Activated T-helper 1 cell treated with anti-CD3 and anti-CD28 coated beads, Interleukin-2, amount 50 U/mL, for 16 hours (primary cell): ENCODE measurements around the gene PDE6B.
A peak's percentile ranks its signal among the peaks of the same experiment; 100 is the strongest.
"Not testable (repeated sequence)": the region's sequence is repeated elsewhere in the genome, so short reads cannot be mapped to it uniquely, and the experiment has no call there.

Experiments used
- DNase-seq, 2 donors: peaks; one replicate each; pipeline ENCODE4 v3.0.0-alpha.2; 2020; ENCODE audit warnings: low read depth in 1 of 2, low spot score in 1 of 2

PDE6B gene

DNA sequence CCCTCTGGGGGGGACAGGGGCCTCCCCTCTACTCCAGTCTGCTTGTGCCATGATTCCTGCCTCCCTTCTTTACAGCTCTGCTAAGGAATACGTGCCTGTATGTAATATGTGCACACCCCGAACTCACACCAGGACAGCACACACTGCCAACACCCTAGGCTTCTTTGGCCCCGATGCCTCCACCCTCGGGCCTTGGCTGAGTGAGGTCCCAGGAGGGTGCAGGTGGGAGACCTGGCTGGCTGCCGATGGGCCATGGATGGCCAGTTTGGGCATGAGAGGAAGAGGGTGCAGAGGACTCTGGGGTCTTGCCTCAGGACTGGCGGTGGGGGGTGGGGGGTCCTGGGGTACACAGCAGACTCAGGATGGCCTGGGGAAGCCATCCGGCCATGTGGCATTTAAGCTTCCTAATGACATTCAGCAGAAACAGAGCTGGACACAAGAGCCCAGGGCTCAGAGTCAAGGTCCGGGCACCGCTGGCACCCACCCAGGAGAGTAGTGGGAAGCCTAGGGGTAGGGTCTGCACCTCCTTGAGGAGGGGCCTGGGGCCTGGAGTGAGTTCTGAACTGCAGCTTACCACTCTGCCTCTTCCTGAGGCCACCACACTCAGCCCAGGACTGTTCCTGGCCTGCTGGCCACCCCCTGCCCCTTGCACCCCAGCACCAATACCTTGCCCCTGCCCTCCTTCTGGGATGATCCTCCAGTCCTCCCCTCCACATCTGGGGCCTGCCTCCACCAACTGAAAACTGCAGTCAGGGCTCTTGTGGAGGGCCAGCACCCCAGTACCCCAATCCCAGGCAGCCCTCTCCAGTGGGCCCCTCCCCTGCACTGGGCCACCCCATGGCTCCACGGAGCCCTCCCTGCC, 78.2 kb downstream of the PDE6B start:
- no peak for DNase-seq

DNA sequence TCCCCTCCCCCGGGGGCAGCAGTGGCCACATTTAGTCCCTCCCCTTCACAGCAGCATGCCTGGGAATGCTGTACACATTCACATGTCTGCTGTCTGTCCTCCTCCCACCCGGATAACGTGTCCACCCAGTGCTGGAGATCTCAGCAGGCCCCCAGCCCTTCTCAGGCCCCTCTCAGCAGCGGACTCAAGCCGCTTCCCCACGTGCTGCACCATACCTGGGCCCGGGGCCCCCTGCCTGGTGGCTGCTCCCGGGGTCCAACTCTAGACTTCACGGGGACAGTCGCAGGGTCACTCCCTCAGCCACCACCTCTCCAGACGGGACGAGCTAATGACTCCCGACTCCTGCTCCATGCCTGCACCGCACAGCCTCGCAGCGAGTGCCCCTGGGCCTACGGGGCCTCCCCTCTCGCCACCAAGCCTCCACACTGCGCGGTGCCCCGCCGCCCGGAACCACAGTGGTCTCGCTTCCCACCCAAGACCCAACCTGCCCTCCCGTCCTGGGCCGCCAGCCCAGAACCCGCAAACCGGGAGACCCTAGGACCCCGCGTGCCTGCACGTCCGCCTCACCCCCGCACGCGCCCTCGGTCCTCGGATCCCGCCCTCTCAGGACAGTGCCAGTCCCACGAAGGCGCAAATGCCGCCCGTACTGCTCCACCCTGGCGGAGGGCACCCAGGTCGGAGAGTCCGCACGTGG, 79.0 kb downstream of the PDE6B start:
- DNase-seq, result no peak

DNA sequence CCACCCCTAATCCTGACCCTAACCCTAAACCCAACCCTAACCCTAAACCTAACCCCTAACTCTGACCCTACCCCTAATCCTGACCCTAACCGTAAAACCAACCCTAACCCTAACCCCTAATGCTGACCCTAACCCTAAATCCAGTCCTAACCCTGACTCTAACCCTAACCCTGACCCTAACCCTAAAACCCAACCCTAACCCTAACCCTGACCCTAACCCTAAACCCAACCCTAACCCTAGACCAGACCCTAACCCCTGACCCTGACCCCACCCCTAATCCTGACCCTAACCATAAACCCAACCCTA, 79.6 kb downstream of the PDE6B start:
- DNase-seq, result no peak

DNA sequence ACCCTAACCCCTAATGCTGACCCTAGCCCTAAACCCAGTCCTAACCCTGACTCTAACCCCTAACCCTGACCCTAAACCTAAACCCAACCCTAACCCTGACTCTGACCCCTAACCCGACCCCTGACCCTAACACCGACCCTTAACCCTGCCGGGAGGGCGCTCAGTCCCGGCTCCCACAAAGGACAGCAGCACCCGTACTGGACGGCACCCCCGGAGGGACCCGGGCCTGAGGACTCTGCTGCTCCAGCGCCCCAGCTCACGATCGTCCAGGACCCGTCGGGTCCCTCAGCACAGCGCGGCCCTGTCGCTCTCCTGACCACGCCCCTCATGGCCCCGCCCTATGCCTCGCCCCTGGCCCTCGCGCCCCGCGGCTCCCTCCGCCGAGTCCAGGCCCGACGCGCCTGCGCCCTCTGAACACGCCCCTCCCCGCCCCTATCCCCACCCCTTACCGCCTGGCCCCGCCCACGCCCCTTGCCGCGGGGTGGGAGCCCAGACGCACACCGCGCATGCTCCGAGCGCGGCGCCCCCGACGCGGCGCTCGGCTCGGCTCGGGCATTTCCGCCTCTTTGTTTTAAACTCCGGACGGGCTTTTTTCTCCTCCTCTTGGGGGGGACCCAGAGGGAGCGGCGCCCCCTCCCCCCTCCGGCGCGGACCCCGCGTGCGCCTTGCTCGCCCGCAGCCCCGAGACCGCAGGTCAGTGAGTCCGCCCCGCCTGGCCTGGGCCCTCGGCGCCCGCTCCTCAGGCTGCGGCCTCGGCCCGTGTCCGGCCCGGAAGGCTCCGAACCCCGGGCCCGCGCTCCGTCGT, 80.1 kb downstream of the PDE6B start, which contains the start of gene PCGF3:
Gene PCGF3 (plus strand): TSS at position 555 of the 805 bp plus-strand sequence. CDS start 27,849 bp downstream, outside the sequence.
- DNase-seq, result peak; percentile 90 to 97

DNA sequence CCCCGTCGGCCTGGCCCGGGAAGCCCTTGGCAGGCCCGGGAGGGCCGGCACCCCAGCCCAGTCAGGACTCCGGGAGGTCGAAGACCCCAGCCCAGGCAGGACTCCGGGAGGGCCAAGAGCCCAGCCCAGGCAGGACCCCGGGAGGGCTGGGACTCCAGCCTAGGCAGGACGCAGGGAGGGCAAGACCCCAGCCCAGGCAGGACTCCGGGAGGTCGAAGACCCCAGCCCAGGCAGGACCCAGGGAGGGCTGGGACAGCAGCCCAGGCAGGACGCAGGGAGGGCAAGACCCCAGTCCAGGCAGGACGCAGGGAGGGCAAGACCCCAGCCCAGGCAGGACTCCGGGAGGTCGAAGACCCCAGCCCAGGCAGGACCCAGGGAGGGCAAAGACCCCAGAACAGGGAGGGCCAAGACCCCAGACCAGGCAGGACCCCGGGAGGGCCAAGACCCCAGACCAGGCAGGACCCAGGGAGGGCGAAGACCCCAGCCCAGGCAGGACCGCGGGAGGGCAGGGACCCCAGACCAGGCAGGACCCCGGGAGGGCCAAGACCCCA, 80.8 kb downstream of the PDE6B start:
- DNase-seq, result not testable (repeated sequence)

DNA sequence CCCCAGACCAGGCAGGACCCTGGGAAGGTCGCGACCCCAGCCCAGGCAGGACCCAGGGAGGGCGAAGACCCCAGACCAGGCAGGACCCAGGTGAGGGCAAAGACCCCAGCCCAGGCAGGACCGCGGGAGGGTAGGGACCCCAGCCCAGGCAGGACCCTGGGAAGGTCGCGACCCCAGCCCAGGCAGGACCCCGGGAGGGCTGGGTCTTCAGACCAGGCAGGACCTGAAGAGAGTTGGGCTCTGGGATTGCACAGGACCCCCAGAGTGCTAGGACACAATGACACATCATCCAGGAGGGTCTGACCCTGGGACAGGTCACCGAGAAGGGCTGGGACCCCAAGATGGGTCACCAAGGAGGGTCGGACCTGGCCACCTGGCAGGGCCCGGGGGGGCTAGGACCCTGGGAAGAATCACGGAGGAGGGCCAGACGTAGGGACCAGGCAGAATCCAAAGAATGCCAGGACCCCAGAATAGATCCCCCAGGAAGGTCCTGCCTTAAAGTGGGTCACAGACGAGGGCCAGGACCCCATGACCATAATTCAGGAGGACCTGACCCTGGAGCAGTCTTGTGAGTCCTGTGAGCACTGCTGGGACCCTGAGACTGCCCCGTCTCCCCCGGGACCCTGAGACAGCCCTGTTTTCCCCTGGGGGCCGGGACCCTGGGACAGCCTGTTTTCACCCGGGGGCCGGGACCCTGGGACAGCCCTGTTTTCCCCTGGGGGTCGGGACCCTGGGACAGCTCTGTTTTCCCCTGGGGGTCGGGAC, 81.6 kb downstream of the PDE6B start:
- DNase-seq, result no peak

DNA sequence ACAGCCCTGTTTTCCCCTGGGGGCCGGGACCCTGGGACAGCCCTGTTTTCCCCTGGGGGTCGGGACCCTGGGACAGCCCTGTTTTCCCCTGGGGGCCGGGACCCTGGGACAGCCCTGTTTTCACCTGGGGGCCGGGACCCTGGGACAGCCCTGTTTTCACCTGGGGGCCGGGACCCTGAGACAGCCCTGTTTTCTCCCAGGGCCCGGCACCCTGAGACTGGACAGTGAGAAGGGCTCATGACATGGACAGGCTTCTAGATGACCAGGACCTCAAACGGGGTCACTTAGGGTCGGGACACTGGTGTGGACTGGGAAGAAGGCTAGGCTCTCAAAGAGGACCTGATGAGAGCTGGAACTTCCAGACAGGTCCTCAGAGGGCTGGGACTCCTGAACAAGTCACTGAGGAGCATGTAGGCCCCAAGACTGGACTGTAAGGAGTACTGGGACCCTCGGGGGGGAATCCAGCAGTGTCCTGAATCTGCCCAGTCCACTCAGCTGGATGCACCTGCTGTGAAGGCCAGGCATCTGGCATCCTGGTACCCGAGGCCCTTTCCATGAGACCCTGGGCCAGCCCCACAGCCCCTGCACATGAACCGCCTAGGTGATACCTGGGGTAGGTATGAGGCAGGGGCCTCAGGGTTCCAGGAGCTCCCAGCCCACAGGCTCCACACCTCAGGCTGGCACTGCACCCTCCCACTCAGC, 82.7 kb downstream of the PDE6B start:
- no peak for DNase-seq

DNA sequence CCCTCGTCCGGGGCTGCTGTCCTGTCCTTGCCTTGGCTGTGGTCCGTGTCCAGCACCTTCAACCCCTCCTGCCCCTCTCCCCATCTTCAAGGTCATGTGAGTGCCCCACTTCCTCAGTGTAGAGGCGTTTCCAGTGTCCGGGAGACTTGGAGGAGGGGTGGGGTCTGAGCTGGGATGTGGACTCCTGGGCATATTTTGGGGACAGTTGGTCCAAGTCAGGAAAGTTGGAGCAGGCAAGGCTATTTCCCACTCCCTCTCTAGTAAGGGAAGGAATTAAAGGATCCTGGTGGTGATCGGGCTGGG, 83.2 kb downstream of the PDE6B start:
- no peak for DNase-seq

DNA sequence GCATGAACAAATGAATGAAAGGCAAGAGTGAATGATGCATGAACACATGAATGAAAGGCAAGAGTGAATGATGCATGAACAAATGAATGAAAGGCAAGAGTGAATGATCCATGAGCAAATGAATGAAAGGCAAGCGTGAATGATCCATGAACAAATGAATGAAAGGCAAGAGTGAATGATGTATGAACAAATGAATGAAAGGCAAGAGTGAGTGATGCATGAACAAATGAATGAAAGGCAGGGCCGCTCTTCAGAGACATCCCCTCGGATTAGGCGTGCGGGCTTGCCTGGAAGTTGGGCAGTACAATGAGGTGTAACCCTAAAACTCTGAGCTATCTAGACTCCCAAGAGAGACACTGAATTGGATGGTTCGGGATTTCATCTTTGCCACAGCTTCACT, 84.0 kb downstream of the PDE6B start:
- DNase-seq, result no peak

DNA sequence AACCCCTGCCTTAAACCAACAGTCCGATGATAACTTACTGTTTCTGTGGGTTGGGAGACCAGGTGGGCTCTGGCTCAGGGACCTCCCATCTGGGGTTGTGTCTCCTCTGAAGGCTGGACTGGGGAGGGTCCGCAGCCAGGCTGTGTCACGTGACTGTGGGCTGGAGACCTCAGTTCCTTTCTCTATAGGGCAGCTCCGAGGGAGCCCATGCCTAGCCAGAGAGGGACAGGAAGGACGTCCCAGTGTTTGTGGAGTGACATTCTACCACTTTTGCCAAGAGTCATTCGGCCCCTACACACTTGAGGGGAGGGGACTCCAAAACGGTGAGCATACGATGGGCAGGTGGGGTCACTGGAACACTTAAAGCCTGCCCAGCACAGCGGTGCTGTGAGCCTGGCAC, 84.7 kb downstream of the PDE6B start:
- no peak for DNase-seq

DNA sequence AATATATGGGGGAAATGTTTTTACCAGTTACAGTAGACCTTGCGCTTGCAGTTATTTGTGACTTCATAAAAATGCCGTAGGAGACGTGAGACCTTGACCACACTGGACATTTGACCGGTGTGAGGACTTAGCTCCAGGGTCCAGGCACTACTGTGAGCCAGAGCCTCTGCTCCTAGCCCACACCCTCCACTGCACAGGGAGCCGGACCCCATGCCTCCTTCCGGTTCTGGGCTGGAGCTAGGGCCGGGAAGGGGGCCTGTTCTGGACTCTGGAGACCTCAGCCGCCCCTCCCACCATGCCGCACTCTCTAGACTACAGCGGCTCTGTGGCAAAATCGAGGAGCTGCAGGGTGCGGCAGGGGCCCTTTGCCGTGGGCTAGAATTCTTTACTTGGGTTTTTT, 85.5 kb downstream of the PDE6B start:
- no peak for DNase-seq

DNA sequence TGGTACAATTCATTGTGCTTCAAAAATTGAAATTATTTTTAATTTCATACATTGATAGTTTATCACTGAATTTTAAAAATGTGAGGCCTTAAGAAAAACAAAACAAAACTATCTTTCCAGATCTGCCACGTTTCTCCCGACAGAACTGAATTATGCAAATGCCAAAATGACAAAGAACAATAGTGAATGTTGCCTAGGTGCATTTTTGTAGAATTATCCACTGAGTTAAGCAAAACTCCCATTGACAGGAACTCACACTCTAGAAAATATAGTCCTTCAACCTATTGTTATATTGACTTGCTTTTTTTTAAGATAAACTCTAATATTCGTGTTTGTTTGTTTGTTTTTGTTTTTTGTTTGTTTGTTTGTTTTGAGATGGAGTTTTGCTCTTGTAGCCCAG, 86.7 kb downstream of the PDE6B start:
- no peak for DNase-seq

DNA sequence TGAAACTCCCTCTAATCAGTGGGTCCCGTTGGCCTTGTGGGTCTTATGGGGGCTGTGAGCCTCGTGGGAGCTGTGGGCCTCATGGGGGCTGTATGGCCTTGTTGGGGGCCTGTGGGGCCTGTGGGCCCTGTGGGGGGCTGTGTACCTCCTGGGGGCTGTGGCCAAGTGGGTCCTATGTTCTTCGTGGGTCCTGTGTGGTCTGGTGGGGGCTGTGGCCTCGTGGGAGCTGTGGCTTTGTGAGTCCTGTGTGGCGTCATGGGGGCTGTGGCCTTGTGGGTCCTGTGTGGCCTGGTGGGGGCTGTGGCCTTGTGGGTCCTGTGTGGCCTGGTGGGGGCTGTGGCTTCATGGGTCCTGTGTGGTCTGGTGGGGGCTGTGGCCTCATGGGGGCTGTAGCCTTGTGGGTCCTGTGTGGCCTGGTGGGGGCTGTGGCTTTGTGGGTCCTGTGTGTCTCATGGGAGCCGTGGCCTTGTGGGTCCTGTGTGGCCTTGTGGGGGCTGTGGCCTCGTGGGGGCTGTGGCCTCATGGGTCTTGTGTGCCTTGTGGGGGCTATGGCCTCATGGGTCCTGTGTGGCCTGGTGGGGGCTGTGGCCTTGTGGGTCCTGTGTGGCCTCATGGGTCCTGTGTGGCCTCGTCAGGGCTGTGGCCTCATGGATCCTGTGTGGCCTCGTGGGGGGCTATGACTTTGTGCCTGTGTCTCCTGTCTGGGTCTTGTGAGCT, 87.7 kb downstream of the PDE6B start:
- no peak for DNase-seq

DNA sequence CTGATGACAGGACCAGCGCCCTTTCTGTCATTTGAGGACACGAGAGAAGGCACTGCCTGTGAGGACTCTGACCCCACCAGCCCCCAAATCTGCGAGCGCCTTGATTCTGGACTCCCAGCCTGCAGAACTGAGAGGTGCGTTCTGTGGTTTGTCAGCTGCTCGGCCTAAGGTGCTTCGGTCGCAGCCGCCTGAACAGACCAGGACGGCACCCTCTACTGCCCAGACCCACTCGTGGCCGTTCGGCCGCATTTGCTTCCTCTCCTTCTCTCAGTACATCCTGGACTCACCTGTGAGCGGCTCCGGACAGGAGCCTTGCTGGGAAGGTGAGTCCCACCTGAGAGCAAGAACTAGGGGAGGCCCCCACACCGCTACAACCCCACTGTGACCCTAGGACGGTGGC, 88.7 kb downstream of the PDE6B start:
- DNase-seq, result no peak

DNA sequence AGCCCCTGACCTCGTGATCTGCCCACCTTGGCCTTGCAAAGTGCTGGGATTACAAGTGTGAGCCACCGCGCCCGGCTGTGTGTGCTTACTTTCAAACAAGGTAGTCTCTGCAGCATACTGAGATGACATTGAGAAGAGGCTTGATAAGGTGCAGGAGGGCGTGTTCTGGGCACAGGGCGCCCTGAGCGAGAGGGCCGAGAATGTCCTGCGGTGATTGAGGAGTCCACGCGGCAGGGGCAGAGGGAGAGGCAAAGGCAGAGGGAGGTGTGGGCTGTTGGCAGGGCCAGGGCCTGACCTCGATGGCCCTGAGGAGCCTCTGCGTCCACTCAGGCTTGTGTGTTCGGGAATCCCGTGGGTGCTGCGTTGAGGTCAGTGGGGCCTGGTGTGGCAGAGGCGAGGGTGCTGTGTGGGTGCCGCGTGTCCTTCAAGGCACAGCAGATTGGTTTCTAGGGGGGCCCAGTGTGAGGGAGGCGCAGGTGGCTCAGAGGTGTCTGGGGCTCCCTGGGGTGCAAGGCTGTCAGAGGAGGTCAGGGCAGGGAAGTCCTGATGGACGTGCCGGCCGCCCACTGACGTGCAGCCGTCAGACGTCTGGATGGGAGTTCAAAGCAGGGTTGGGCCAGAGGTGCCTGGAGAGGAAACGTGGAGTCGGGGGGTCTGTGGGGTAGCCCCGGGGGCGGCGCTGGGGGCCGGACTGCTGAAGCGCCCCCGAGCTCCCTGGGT, 92.4 kb downstream of the PDE6B start:
- DNase-seq, result no peak

DNA sequence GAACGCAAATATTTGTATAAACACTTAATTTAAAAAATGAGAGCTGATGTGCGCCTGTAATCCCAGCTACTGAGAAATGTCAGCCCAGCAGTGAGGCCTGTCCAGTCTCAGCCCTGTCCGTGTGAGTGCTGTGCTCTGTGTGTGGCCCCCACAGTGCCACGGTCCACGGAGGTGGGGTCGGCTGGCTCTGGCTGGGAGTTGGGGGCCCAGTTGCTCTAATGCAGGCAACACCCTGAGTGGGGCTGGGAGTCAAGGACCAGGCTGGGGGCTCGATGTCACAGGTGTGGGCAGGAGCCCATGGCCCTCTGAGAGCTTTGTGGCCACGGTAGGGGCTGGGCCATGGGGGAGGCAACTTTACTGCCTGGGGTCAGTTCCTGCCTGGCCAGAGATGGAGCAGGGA, 93.1 kb downstream of the PDE6B start:
- no peak for DNase-seq
